HCT116 (cell line): ENCODE data around the gene TRMT10B. TPM values are rescaled to one million over a fixed set of nuclear protein-coding genes. Genes with fewer than 3 reads are reported as not detected.
"Not testable (repeated sequence)": the region's sequence is repeated elsewhere in the genome, so short reads cannot be mapped to it uniquely, and the experiment has no call there.

ENCODE experiments used
- ATAC-seq: fragments of 200-7000 bp; cut with Tn5 transposase; 2 replicates; pipeline ENCODE4 v1.9.1; 2020; ENCODE audit warnings: mild to moderate bottlenecking, moderate library complexity
- BruUV-seq: library from RNA; stranded (reverse); fragments of 400-500 nt; replicated peaks from 2 replicates; lab custom pipeline; 2021; lab: Mats Ljungman, UMichigan
- CTCF ChIA-PET: fragments of 300-600 bp; sonication (Branson Sonifier 250); formaldehyde crosslinking; loops from one replicate; lab custom pipeline; 2021; ENCODE audit warnings: antibody characterized with exemption; lab: Charles Lee
- POLR2A ChIA-PET: fragments of 300-600, 350-600 bp; sonication (Branson Sonifier 250); formaldehyde crosslinking; loops from one replicate; lab custom pipeline; 2021; ENCODE audit warnings: antibody characterized with exemption; lab: Charles Lee
- RAD21 ChIA-PET, 2 experiments: fragments of 300-600 bp; sonication (Branson Sonifier 250); formaldehyde crosslinking; loops; one replicate each; lab custom pipeline; 2023; ENCODE audit warnings: low total read pairs in 2 of 2; ENCODE audit not compliant: uncharacterized antibody in 2 of 2, unreplicated experiment in 2 of 2, low non-redundant PET in 1 of 2; lab: Charles Lee
- DNase-seq: peaks from one replicate; pipeline ENCODE4 v3.0.0-alpha.2; 2010; ENCODE audit warnings: low read depth, low spot score
- H2AFZ ChIP-seq: fragments of 200-600 bp; shearing (Covaris generic), sonication (generic); 2 replicates; pipeline ENCODE4 v1.6.1; 2017; ENCODE audit warnings: low read depth, mixed run types, mixed read lengths, antibody characterized with exemption, low read length; ENCODE audit not compliant: poor library complexity, severe bottlenecking
- H3K27ac ChIP-seq: 2 replicates; pipeline ENCODE4 v1.5.1; 2012; ENCODE audit warnings: low read depth, low read length
- H3K27me3 ChIP-seq: fragments of 200-600 bp; sonication (generic); 2 replicates; pipeline ENCODE4 v1.6.1; 2016; ENCODE audit warnings: mixed run types, low read length, mixed read lengths; ENCODE audit not compliant: insufficient read depth
- H3K36me3 ChIP-seq, 2 experiments: fragments of 200-500 bp in 1 of 2; fragments of 200-600 bp in 1 of 2; sonication (Bioruptor generic) in 1 of 2; sonication (generic) in 1 of 2; 2 replicates each; pipeline versions ENCODE4 v1.5.1 to v1.6.1; 2014 to 2016; ENCODE audit warnings: low read length in 2 of 2, inconsistent platforms in 1 of 2, mixed read lengths in 1 of 2, mixed run types in 1 of 2; ENCODE audit not compliant: insufficient read depth in 2 of 2, control insufficient read depth in 1 of 2
- H3K4me1 ChIP-seq, 2 experiments: fragments of 200-600 bp in 1 of 2; sonication (generic) in 1 of 2; 2 replicates each; pipeline versions ENCODE4 v1.5.1 to v1.6.1; 2012 to 2017; ENCODE audit warnings: low read length in 2 of 2, inconsistent platforms in 1 of 2, mild to moderate bottlenecking in 1 of 2, mixed read lengths in 1 of 2, mixed run types in 1 of 2, moderate library complexity in 1 of 2; ENCODE audit not compliant: insufficient read depth in 2 of 2, control insufficient read depth in 1 of 2
- H3K4me2 ChIP-seq: fragments of 200-600 bp; sonication (generic); 2 replicates; pipeline ENCODE4 v1.6.1; 2017; ENCODE audit warnings: mixed run types, low read length, mixed read lengths
- H3K4me3 ChIP-seq, 2 experiments: fragments of 200-600 bp in 1 of 2; sonication (generic) in 1 of 2; replicated peaks in 1 of 2; 2 replicates each; pipeline ENCODE4 v1.5.1; 2011 to 2016; ENCODE audit warnings: low read length in 2 of 2, control low read depth in 1 of 2, low read depth in 1 of 2, mild to moderate bottlenecking in 1 of 2, mixed read lengths in 1 of 2, mixed run types in 1 of 2
- H3K79me2 ChIP-seq: fragments of 200-600 bp; sonication (generic); 2 replicates; pipeline ENCODE4 v1.6.1; 2017; ENCODE audit warnings: mild to moderate bottlenecking, mixed run types, low read length, moderate library complexity, mixed read lengths; ENCODE audit not compliant: insufficient read depth
- H3K9ac ChIP-seq: fragments of 200-600 bp; sonication (generic); 2 replicates; pipeline ENCODE4 v1.6.1; 2016; ENCODE audit warnings: low read length, mixed read lengths
- H3K9me2 ChIP-seq: fragments of 200-600 bp; sonication (generic), shearing (Covaris generic); 2 replicates; pipeline ENCODE4 v1.6.1; 2017; ENCODE audit warnings: mixed run types, mild to moderate bottlenecking, moderate library complexity; ENCODE audit not compliant: insufficient read depth
- H3K9me3 ChIP-seq, 2 experiments: fragments of 200-500 bp in 1 of 2; fragments of 200-600 bp in 1 of 2; sonication (Bioruptor generic) in 1 of 2; sonication (generic) in 1 of 2; 2 replicates each; pipeline ENCODE4 v1.6.1; 2014 to 2017; ENCODE audit warnings: low read length in 2 of 2, mixed read lengths in 2 of 2, inconsistent platforms in 1 of 2, low read depth in 1 of 2, mild to moderate bottlenecking in 1 of 2, mixed run types in 1 of 2, moderate library complexity in 1 of 2; ENCODE audit not compliant: control insufficient read depth in 1 of 2, insufficient read depth in 1 of 2
- H4K20me1 ChIP-seq: fragments of 200-600 bp; sonication (generic), shearing (Covaris generic); 2 replicates; pipeline ENCODE4 v1.6.1; 2017; ENCODE audit warnings: mixed run types, mild to moderate bottlenecking, moderate library complexity; ENCODE audit not compliant: insufficient read depth
- POLR2A ChIP-seq: IDR thresholded peaks from 2 replicates; pipeline ENCODE4 v1.7.0; 2011; ENCODE audit warnings: borderline replicate concordance; ENCODE audit not compliant: insufficient read depth, insufficient read length; ENCODE audit errors: extremely low read depth
- POLR2AphosphoS5 ChIP-seq: IDR thresholded peaks from 2 replicates; pipeline ENCODE4 v1.6.1; 2011; ENCODE audit warnings: mild to moderate bottlenecking, low read depth, low read length, moderate library complexity
- SIN3A ChIP-seq: IDR thresholded peaks from 2 replicates; pipeline ENCODE4 v1.6.1; 2012; ENCODE audit warnings: low read depth
- intact Hi-C: fragments of 100-400 bp; cut with micrococcal nuclease; formaldehyde crosslinking; loops from 2 replicates; pipeline ENCODE4 v1.10.0; 2022
- total RNA-seq: library from RNA; stranded (reverse); gene quantifications from one replicate; pipeline ENCODE4 v1.2.1, GENCODE V29; 2021; ENCODE audit not compliant: unreplicated experiment

The TRMT10B gene
- total RNA-seq, 1 experiment from 2014 or later: 5.5 TPM

DNA sequence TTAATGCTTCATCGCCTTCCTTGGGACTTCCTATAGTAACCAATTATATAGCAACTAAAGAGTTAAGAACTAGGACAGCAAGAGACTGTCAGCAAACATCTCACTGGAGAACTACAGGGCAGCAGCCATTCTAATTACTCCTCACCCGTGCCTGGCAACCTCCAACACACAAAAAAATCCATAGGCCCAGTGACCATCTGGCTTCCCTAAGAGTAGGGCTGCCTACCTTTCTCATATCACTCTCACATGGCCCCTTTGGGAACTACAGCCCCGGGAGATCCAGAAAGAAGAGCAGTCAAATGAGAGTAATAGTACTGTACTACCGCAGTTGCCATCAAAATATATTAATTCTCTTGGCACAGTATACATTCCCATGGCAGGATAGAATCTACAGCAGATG, 52.7 kb downstream of the TRMT10B start:
- ChIA-PET CTCF (no interaction called here), POLR2A (no interaction called here), RAD21 (no interaction called here)
- Histone ChIP-seq H3K36me3 (peaks cover 2 to 4% of the 10 kb centered on the region in 2 experiments; a peak in 1 of 4 replicates), H3K9me3 (no peaks in the 10 kb centered on the region), H3K27me3 (no peaks in the 10 kb centered on the region), H3K4me2 (no peak overlapping the region), H3K4me1 (peaks cover 8 to 11% of the 10 kb centered on the region in 2 experiments; a peak in 3 of 4 replicates), H3K4me3 (no peak overlapping the region), H3K79me2 (peaks cover 76% of the 10 kb centered on the region), H3K9ac (no peak overlapping the region), H2AFZ (no peak overlapping the region), H4K20me1 (peaks cover 6% of the 10 kb centered on the region; the same call in 1 of the 2 replicates), H3K9me2 (no peaks in the 10 kb centered on the region), H3K27ac (no peak overlapping the region)
- DNase-seq (no peak), ATAC-seq (peak; percentile 42; the same call in 1 of the 2 replicates)
- TF ChIP-seq POLR2A (no peak), SIN3A (no peak), POLR2AphosphoS5 (no peak)
- intact Hi-C loops: no loop called here
- BruUV-seq: no TSS peak

DNA sequence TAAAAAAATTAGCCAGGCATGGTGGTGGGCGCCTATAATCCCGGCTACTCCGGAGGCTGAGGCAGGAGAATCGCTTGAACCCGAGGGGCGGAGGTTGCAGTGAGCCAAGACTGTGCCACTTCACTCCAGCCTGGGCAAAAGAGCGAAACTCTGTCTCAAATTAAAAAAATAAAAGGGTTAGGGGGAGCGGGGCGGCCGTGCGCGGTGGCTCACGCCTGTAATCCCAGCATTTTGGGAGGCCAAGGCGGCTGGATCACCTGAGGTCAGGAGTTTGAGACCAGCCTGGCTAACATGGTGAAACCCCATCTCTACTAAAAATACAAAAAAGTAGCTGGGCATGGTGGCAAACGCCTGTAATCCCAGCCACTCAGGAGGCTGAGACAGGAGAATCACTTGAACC, 56.1 kb downstream of the TRMT10B start:
- H3K4me1 ChIP-seq, H3K9me3 ChIP-seq, H2AFZ ChIP-seq, H3K36me3 ChIP-seq, CTCF ChIA-PET, H3K9ac ChIP-seq, ATAC-seq, H3K4me3 ChIP-seq, H3K9me2 ChIP-seq, H3K4me2 ChIP-seq, POLR2A ChIA-PET, BruUV-seq, DNase-seq, H4K20me1 ChIP-seq, intact Hi-C loops, RAD21 ChIA-PET, H3K27ac ChIP-seq, H3K27me3 ChIP-seq: not testable (repeated sequence)
- H3K79me2 ChIP-seq: peaks cover 45% of the 10 kb centered on the region
